Germinal center (tissue), 1 donor: ENCODE measurements around the gene CDH11.

Source experiments
- DNase-seq: peaks from one replicate; pipeline ENCODE4 v3.0.0; 2012; ENCODE audit warnings: mixed read lengths, low spot score

The CDH11 gene, protein sequence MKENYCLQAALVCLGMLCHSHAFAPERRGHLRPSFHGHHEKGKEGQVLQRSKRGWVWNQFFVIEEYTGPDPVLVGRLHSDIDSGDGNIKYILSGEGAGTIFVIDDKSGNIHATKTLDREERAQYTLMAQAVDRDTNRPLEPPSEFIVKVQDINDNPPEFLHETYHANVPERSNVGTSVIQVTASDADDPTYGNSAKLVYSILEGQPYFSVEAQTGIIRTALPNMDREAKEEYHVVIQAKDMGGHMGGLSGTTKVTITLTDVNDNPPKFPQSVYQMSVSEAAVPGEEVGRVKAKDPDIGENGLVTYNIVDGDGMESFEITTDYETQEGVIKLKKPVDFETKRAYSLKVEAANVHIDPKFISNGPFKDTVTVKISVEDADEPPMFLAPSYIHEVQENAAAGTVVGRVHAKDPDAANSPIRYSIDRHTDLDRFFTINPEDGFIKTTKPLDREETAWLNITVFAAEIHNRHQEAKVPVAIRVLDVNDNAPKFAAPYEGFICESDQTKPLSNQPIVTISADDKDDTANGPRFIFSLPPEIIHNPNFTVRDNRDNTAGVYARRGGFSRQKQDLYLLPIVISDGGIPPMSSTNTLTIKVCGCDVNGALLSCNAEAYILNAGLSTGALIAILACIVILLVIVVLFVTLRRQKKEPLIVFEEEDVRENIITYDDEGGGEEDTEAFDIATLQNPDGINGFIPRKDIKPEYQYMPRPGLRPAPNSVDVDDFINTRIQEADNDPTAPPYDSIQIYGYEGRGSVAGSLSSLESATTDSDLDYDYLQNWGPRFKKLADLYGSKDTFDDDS

DNA sequence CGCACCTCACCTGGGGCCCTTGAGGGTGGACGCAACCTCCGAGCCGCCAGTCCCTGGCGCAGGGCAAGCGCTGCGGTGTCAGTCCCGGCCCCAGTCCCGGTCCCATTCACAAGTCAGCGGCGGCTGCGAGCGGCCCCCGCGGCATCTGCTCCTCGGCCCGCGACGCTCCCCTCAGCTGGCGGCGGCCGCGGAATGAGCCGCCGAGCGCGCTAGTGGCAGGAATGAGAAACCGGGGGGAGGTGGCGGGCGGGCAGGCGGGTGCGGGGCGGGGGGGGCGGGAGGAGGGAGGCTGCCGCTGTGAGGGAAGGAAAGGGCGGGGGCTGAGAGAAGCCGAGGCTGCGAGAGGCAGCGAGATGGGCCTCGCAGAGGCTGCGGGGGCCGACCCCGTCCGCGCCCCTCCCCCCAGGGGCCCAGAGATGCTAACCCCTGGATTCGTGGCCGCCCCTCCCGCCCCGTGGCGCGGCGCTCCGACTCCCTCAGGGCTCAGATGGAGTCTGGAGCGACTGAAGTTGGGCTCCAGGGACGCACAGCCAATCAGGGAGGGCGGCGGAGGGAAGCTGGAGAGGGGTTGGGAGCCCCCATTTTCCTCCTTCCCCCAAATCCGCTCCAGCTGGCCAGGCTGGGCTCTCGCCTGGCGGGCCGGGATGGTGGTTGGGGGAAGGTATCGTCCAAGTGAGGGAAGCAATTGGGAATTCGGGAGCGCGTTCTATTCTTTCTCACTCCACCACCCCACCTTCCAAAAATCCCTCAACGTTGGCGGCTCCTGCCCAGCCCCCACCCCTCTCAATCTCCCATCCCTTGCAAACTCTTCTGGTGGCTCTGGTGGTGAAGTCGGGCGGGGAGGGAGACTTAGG lies at the start of gene CDH11:
TSS of gene CDH11 (minus strand) at position 194 of the 854 bp plus-strand sequence. CDS start 117,194 bp downstream, outside the sequence.
- no peak for DNase-seq

DNA sequence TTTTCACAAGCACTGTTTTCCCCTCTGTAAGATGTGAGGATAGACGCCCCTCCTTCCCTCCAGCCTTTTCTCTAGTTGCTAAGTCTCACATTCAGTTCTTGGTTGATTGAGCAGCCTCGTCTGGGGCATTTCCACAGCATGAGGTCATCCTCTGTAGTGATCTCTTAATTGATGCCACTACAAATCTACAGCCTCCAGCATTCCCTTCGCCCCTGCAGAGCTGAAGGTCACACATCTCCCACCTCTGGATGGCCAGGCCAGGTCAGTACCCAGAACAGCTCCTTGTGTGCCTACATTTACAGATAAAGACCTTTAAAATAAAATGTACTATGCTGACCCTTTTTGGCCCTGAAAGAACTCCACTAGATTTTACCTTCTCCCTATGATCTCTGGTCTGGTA lies 32.5 kb upstream of the CDH11 start:
- DNase-seq, result no peak

DNA sequence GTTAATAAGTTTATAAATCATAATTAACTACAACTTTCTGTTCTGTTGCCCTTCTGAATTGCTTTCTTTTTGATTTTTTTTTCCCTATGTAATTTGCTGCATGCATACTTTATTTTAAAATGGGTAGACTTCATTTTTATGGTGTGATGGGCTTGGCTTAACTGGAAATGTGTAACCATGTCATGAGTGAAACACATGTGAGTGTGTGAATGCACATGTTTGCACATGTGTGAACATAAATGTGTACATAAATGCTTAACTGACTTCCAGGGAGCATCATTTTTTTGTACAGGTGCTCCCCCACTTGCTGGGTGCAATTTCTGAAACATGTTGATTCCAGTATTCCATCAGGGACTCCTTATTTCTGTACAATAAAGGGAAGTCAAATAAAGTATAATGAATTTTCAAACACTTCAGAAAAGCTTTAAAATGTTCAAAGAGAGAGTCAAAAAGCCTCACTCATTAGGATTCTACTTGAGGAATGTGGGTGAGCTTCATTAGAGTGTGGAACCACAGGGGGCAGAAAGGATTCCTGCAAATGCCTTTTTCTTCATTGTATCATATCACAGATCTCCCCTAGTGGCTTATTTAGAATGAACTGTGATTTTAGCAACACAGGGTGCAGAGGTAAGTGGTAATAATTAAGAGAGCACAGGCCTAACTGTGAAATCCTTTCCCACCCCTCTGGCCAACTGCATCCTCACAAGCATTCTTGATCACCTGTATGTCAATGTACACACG lies 31.7 kb upstream of the CDH11 start:
- DNase-seq, result no peak

DNA sequence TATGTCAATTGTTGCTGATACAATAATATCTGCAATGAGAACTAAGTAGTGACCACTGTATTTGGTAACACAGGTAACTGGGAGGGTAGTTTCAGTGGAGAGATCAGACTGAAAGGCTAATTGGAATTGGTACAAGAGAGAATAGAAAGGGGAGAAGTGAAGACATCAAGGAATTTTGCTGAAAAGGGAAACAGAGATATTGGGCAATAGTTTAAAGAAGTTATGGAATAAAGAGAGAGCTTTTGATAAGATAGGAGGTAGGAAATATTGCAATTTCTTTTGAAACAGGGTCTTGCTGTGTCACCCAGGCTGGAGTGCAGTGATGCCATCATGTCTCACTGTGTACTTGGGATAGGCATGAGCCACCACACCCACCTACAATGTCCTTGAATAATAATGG lies 26.9 kb upstream of the CDH11 start:
- no peak for DNase-seq

DNA sequence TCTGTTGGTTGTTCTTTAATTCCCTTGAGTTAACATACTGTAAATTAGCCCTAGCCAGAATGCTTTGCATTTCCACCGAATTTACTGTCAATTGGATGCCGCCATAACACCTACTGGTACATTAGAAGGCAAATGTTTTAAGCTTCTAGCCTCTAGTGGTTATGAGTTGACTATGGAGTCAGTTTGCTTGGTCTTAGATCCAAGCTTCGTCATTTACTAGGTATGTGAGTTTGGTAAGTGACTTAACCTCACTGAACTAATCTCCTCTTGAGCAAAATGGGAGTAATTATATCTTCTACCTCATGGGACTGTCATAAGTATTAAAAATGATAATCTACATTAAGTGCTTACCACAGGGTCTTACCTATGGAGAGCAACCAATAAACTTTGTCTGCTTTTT lies 20.4 kb upstream of the CDH11 start:
- DNase-seq, result no peak

DNA sequence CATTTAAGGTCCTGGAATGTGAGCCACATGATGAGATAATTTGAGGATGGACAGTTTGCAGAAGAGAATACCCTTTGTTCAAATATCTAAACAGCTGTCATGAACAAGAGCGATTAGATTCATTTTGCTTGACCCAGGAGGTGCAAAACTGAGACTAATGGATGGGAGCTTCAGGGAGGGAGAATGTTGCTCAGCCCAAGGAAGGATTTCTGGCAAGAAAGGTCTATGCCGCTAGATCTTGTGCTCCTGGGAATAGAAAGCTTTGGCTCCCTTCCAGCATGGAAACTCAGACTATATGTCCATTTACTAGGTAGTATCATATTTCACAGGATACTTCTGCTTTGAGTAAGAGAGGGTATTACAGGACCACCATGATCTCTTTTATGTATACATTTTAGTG lies 14.8 kb upstream of the CDH11 start:
- DNase-seq, result no peak

DNA sequence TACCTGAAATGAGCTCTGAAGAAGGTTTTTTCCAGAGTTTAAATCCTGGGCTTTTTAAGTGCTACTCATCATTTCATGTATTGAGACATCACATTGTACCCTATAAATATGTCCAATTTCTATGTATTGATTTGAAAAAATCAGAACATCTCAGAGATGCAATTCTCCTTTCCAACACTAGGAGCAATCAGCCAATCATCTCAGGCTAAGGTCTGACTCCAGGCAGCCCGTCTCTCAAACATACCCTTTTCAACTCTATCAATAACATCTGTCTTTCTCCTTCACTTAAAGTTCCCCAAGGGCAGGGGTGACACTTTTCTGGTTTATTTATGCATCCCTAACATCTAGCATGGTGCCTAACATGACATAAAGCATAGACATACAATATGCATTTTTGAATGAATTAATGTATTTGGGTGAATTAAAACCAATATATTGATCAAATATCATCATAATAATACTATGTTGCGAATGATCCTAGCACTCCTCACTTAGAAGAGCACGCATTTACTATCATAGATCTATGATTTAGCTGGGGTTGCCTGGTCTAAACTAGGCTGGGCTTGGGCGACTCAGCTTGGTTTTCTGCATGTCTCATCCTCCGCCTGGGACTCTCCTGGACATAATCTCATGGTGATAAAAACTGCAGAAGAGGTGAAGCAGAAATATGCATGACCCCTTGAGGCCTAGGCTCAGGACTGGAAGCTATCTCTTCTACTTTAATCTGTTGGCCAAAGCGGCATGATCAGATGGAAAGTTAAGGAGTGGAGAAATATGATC lies 5.2 kb upstream of the CDH11 start:
- DNase-seq, result no peak

DNA sequence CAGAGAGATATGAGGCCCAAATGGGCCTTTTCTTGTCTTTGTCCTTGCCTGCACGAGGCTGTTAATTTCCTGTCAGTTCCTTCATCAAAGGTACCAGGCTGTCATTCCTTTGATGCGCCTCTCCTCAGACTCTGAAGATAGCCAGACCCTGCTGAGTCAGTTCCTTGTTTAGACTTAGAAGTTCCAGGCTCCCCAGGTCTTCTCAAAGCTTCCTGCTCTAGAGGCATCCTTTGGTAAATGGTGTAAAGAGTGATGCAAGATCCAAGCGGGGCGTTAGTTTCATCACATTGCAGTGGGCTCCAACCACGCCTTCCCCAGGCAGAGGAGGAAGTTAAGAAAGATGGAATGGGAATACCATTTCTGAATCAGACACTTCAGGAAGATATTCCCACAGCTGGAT lies 4.0 kb upstream of the CDH11 start:
- DNase-seq, result no peak

DNA sequence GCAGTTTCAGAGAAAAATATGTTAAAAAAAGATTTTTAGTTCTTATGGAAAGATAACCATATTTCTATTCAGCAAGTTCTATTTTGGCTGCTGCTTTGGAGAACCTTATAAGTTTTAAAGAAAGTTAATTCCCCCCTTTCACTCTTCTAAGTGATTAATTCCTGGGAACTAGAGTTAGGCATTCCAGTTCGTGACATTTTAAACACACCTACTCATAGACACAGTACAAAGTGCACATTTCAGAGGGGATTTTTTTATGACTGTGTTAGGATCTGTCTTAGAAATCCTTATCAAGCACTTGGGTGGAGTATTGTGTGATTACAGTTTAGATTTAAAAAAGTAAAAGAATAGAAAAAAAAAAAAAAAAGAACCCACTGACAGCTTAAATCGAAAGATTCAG lies 3.5 kb upstream of the CDH11 start:
- no peak for DNase-seq

DNA sequence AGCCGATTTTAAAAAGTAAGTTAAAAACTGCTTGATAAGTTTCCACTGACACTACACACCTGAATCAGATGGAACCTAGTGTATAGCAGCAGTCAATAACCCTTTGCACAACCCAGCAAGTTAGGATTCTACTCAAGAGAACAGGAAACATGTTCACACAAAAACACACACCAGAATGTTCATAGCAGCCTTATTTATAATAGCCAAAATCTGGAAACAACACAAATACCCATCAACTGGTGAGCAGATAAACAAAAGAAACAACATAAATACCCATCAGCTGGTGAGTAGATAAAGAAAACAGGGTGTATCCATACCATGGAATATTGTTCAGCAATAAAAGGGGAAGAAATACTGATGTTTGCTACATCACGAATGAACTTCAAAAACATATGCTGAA lies 2.7 kb upstream of the CDH11 start:
- DNase-seq, result no peak

DNA sequence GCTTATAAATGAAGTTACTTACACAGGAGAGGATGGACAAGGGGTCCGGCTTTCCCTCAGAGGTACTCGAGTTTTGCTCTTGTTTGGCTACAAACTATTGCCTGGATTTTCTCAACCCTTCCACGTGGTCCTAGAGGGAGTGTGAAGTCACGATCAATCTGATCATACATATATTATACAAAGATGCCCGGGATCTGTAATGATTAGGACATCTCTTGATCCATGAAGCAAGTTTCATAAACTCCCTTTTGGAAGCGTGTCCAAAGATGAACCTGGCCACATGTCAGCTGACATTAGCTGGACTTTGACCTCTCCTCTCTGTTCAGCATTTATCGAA lies 2.3 kb upstream of the CDH11 start:
- no peak for DNase-seq

DNA sequence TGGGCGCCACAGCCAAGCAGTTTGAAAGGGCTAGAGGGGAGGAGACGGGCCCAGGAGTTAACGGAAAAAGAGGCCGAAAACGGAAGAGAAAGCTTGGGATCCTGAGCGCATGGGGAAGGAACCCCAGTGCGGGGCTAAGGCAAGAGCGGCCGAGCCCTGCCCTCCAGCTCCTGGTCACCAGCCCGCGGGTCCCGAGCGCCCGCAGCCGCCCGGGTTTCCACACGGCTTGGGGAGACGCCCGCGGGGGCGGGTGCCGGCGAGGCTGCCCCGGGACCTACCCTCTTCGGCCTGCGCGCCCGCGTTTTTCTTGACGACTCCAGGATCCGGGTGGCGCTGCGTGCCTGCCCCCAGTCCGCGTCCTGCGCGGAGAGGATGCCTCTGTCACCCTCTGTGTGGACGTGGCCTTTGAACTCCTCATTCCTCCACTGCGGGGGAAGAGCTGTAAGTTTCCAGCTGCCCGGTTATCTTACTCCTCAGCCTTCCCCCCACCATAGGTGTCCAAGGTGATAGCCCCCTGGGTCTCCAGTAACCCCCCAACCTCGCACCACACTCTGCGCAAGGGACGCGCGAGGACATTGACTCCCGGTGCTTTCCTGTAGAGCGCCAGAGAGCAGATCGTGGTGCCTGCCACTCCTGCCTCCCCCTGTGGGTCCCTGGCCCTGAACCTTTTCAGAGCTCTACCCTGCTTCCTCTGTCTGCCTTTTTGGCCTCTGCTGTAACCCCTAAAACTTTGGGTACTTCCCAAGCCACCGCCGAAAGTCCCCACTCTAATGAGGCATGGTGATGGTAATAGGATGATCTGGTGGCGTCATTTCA lies 1.7 kb upstream of the CDH11 start:
- DNase-seq, result no peak

DNA sequence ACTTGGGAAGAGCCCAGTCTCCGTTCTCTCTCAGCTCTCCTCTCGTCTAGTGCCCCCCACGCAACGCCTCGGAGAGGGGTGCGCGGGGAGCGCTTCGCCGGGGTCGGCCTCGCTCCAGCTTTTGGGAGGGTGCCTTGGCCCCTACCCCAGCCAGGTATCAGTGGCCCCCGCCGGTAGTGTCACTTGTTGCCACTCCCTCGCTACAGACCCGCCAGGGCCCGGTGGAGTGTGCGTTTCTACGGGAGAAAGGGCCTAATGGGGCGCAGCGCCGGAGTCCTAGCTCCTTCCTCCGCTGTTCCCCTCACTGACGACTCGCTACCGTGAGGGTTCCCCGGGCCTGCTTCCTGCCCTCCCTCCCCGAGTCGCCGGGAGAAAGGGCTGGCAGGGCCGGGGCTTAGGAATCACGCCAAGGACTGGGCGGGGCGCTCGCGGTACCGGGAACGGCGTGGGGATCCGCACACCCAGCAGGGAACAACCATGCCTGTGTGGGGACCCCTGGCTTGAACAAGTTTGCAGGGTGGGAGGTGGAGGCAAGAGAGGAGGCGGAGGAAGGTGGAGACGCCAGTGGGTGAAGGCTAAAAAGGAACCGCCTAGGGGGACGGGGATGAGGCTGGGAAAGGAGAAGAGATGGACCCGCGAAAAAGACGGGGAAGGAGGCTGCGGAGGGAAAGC lies 997 bp upstream of the CDH11 start:
- no peak for DNase-seq

DNA sequence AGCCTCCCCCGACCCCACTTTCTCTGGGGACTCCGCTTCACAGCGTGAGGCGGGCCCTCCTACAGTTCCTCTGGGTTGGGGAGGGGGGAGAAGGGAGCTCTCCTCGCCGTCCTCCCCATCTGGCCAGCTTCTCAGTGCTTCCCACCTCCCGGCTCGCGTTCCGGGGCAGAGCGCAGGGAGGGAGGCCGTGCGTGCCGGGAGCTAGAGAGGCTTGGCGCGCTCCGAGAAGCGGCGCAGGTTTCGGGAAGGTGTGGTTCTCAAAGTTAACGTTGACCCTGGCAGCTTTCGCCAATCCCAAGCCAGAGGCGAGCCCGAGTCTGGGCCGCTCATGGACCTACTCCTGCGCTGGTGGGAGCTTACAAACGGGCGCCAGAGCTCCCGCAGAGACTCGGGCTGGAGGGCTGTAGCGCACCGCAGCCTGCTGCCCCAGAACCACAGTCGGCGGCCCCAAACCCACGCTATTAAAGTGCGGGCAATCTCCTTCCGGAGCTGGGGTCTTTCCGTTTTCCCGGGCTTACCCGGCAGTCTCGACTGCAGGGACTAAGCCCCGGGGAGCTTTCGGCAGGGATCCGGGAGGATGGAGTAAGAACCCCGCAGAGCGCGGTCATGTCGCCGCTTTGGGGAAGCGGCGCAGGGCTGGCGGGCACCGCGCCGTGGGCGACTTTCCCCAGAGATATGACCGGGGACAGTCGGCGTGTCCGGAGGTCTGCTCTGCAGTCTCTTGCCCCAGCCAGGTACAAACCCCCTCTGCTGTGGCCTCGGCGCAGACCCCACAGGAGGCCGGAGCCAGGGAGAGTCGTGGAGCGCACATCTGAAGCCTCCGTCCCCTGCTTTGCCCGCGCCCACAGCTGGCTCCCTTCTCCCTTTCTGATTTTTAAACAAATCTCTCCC lies 787 bp downstream of the CDH11 start:
- DNase-seq, result no peak

DNA sequence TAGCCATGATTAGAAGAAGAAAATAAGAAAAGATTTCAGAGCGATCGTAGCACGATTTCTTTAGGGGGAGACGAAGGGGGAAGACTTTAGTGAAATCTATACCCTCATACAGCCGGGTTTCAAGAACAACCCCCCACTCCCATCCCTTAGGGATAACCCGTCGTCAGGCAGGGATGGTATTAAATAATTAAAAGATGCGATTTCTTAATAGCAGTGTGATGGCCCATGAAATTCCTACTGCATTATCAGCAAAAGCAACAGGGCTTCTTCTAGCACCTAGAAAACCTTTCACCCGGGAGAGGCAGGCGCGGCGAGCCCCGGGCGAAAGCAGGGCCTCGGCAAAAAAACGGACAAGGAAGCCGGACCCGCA lies 1.4 kb downstream of the CDH11 start:
- no peak for DNase-seq

DNA sequence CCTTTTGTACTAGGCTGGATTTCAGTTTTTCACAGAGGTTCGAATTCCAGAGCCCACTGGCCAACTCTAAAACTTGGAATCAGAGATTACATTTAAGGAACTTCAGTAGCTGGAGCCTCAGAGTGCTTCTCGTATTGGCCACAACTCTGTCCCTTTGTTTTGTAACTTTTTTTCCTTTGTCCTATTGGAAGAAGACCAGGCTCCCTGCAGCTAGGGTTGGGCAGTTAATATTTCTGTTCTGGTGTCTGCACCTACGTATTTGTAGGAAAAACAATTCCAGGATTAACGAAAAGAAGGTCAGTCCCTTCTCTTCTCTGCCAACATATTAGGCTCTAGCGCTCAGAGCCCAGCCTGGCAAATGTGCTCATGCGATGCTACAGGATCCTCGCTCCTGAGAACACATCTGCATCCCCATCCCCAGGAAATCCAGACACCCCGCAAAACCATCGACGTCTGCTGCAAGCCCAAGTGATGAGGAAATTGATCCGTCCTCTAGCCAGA lies 1.9 kb downstream of the CDH11 start:
- DNase-seq, result no peak

DNA sequence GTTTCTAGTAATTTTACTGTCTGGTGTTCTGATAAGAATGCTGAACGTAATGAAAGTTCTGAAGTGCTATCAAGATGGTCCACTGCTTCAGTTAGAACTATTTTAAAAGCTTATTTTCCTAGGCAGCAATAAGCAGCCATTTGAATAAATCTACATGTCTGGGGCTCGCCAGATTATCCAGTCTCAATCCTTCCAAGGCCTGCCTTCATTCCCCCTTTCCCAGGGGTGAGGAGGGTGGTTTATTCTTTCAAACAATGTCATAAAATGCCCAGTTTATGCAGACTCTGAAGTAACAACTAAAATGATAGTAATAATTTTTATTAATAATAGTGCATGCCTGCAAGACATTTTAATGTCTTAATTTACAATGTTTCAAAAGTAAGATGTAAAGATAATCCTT lies 2.4 kb downstream of the CDH11 start:
- no peak for DNase-seq

DNA sequence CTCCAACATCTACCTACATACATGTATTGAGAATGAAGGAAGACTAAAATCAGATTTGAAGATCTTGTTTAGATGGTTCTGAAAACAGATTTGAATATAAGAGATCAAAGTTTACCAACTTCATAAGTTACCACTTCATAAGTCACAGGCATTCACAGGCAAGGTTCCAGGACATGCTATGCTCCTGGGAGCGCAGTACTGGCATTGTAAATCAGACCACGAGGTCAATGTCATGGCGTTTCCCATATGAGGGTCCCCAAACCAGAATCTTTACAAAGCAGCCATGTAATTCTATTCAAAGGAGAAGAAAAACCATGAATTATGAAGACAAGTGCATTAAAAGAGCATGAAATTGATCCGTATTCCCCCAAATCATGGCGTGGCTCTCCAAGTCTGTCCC lies 3.0 kb downstream of the CDH11 start:
- no peak for DNase-seq
